ENCODE results near the gene DIO1. TPM values are rescaled to one million over a fixed set of nuclear protein-coding genes. Genes with fewer than 3 reads are reported as not detected.

Gene DIO1
- polyA plus RNA-seq, 10 donors = 0.11 to 0.49 (median 0.23) TPM; not detected in 4

- no peak for DNase-seq
These were observed 48.4 kb downstream of the DIO1 start for GRCh38 chr1:53942127-53942957.

- DNase-seq = no peak
These were observed 49.1 kb downstream of the DIO1 start for GRCh38 chr1:53943090-53943489.

GRCh38 chr1:53943490-53944043 is 49.6 kb downstream of the DIO1 start:
- DNase-seq = no peak

GRCh38 chr1:53944469-53945182 is 50.6 kb downstream of the DIO1 start:
- DNase-seq = no peak

- DNase-seq = no peak
These were observed 51.1 kb downstream of the DIO1 start for GRCh38 chr1:53945183-53945432.

- DNase-seq = peak; percentile 97 to 98 (median 97)
These were observed 51.7 kb downstream of the DIO1 start, which contains the start of gene IFT25 for GRCh38 chr1:53945433-53946251. IFT25 (minus strand) TSS chr1:53945699; CDS start chr1:53940082, 5,617 bp downstream.

GRCh38 chr1:53946252-53947171 is 52.5 kb downstream of the DIO1 start, which contains the start of gene LRRC42:
LRRC42 (plus strand) TSS chr1:53946350; CDS start chr1:53952000, 5,650 bp downstream.
- DNase-seq = peak in 2 of 3 donors; percentile 93 to 97

- peak in 2 of 3 donors; percentile 46 to 64 for DNase-seq
These were observed 53.4 kb downstream of the DIO1 start for GRCh38 chr1:53947172-53947907.

GRCh38 chr1:53948291-53948690 is 54.3 kb downstream of the DIO1 start:
- no peak for DNase-seq

- peak in 1 of 3 donors; percentile 54 for DNase-seq
These were observed 55.3 kb downstream of the DIO1 start for GRCh38 chr1:53949023-53949990.

- DNase-seq = no peak
These were observed 57.7 kb downstream of the DIO1 start for GRCh38 chr1:53951697-53952096.

- DNase-seq = no peak
These were observed 60.1 kb downstream of the DIO1 start for GRCh38 chr1:53954128-53954527.

GRCh38 chr1:53956308-53957168 is 62.6 kb downstream of the DIO1 start:
- no peak for DNase-seq

- no peak for DNase-seq
These were observed 63.3 kb downstream of the DIO1 start for GRCh38 chr1:53957194-53957818.

GRCh38 chr1:53959664-53960250 is 65.8 kb downstream of the DIO1 start:
- peak in 1 of 3 donors; percentile 31 for DNase-seq

Data from muscle of back (tissue), 11 donors.